RWPE1 (cell line): ENCODE measurements around the gene DAPK2.

Source experiments
- CTCF ChIA-PET: fragments of 350-600 bp; sonication (Branson Sonifier 250); formaldehyde crosslinking; extraction: SDS; loops from one replicate; lab custom pipeline; 2021; lab: Yijun Ruan, JAX
- POLR2A ChIA-PET: fragments of 400-600 bp; formaldehyde crosslinking; extraction: SDS; loops from one replicate; lab custom pipeline; 2020; ENCODE audit warnings: antibody characterized with exemption; ENCODE audit not compliant: low non-redundant PET; lab: Yijun Ruan, JAX
- DNase-seq: peaks from one replicate; pipeline ENCODE4 v3.0.0; 2012; ENCODE audit warnings: low spot score
- H3K27ac ChIP-seq: fragments of 450-650 bp; 2 replicates; pipeline ENCODE4 v1.5.1; 2017
- TF ChIP-seq, protein P1 (sequence below): fragments of 450-650 bp; conservative IDR thresholded peaks from 2 replicates; pipeline ENCODE4 v1.5.1; 2017; ENCODE audit warnings: low read depth, mild to moderate bottlenecking

The DAPK2 gene

GRCh38 chr15:63877713-63878271 is 168.5 kb downstream of the DAPK2 start:
- no peak overlapping the region for H3K27ac ChIP-seq
- POLR2A ChIA-PET: no interaction called here
- CTCF ChIA-PET: interaction anchor here (0.9 kb wide), 1 partner anchor 12 kb away, joined by 3 read pairs; no protein-coding TSS in a partner anchor
- no peak for DNase-seq
- TF ChIP-seq, protein P1, sequence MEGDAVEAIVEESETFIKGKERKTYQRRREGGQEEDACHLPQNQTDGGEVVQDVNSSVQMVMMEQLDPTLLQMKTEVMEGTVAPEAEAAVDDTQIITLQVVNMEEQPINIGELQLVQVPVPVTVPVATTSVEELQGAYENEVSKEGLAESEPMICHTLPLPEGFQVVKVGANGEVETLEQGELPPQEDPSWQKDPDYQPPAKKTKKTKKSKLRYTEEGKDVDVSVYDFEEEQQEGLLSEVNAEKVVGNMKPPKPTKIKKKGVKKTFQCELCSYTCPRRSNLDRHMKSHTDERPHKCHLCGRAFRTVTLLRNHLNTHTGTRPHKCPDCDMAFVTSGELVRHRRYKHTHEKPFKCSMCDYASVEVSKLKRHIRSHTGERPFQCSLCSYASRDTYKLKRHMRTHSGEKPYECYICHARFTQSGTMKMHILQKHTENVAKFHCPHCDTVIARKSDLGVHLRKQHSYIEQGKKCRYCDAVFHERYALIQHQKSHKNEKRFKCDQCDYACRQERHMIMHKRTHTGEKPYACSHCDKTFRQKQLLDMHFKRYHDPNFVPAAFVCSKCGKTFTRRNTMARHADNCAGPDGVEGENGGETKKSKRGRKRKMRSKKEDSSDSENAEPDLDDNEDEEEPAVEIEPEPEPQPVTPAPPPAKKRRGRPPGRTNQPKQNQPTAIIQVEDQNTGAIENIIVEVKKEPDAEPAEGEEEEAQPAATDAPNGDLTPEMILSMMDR: no peak

DNA sequence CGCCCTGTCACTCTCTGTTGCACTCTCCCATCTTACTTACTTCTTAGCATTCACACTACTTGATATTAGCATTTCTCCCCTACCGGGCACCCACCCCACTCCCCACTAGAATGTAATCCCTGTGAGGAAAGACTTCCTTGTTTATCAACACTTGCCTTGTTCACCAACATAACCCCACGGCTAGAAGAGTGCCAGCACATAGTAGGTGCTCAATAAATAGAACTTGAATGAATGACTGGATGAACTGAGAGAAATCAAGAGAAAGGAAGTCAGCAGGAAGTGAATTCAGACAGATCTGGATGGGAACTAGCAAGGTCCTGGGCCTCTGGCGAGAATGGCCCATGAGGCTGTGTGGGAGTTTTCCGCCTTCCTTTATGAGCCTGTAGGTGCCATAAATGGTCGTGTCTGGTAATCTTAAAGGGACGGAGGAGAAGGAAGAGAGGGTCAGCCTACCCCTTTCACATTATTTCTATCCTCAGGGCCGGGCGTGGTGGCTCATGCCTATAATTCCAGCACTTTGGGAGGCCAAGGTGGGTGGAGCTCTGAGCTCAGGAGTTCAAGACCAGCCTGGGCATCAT is 170.1 kb downstream of the DAPK2 start:
- ChIA-PET CTCF (no interaction called here), POLR2A (no interaction called here)
- TF ChIP-seq, protein P1: no peak
- DNase-seq: no peak
- H3K27ac ChIP-seq: no peak overlapping the region

- ChIA-PET POLR2A (no interaction called here), CTCF (no interaction called here)
- H3K27ac ChIP-seq: no peak overlapping the region
- no peak for DNase-seq
- TF ChIP-seq, protein P1: no peak
These were observed 171.7 kb downstream of the DAPK2 start for GRCh38 chr15:63874616-63875015.

DNA sequence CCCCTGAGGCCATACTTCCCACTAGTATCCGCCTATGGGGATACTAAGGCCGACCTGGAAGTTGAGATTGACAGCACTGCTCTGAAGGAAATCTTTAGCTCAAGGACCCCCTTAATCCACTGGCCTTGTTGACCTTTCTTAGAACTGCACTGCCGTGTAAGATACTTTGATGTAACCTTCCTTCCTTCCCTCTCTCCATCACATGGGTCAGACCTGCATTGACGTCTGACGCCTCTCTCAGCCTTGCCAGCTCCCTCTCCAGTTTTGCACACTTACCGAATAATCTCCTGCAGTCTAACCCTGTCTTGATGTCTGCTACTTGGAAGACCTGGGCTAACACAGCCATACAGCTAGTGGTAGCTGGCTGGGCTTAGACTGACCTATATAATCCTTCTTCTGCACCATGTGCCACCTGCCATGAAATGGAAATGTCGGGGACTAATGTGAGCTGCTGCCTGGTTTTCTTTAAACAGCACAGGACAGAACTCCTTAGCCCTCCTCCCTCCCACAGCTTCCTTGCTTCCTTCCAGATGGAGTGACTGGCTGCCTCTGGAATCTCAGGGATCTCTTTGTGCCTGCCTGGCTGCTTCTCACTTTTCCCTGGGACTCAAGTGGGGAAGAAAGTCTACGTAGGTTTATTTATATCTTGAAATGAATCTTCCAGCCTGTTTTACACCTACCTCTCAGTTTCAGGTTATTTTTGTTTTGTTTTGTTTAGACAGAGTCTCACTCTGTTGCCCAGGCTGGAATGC is 173.3 kb downstream of the DAPK2 start:
- H3K27ac ChIP-seq: no peak overlapping the region
- no peak for DNase-seq
- ChIA-PET CTCF (no interaction called here), POLR2A (no interaction called here)
- TF ChIP-seq, protein P1: no peak

DNA sequence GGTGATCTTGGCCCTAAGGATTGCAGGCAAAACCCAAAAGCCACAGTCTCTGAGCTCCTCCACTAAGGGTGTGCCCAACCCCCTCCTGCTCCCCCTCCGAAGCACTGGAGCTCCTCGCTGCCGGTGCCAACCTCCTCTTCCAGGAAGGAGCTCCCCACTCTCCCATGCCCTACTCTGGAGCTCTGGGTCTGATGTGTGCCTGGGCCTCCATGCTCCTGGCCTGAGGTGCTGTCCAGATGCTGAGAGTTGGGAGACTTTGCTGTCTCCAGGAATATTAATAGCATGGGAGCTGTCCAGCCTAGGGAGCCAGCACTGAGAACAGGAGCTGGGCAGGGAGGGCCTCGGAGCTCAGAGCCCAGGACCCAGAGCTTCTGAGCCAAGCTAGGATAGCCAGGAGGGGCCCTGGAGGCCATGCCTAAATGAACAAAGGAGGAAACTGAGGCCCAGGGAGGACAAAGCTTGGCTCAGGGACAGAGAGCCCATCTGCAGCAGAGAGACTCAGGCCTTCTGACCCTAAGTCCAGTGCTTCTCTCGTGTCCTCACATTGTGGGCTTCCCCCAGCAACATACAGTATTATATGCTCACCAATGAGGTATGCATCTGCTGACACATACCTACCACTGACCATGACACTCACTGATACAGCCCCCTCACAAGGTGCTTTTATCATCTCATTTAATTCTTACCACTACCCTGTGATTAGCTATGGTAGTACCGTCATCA is 175.6 kb downstream of the DAPK2 start:
- CTCF ChIA-PET: interaction anchor here (0.6 kb wide), 1 partner anchor 426 kb away, joined by 3 read pairs; no protein-coding TSS in a partner anchor
- H3K27ac ChIP-seq: no peak overlapping the region

More for the DNA sequence above, 175.6 kb downstream of the DAPK2 start:
- TF ChIP-seq, protein P1: no peak
- POLR2A ChIA-PET: no interaction called here
- DNase-seq: peak; percentile 70
